PFSK-1 (cell line): ENCODE measurements around the gene NUPR2.

ENCODE experiments used
- POLR2AphosphoS5 ChIP-seq: IDR thresholded peaks from 2 replicates; pipeline ENCODE4 v1.6.1; 2012; ENCODE audit warnings: low read depth, mild to moderate bottlenecking, control low read depth, low read length, moderate library complexity
- REST ChIP-seq, 2 experiments: IDR thresholded peaks; 2 replicates each; pipeline versions ENCODE4 v1.6.1 to v1.8.0; 2011 to 2012; ENCODE audit warnings: low read depth in 2 of 2, low read length in 2 of 2, control low read depth in 1 of 2, inconsistent platforms in 1 of 2, mild to moderate bottlenecking in 1 of 2, moderate library complexity in 1 of 2; ENCODE audit not compliant: insufficient read depth in 1 of 2
- SIN3A ChIP-seq: IDR thresholded peaks from 2 replicates; pipeline ENCODE4 v1.6.1; 2012; ENCODE audit warnings: mild to moderate bottlenecking, low read length, moderate library complexity, borderline replicate concordance; ENCODE audit not compliant: insufficient read depth
- TAF1 ChIP-seq: IDR thresholded peaks from 2 replicates; pipeline ENCODE4 v1.6.1; 2012; ENCODE audit warnings: low read length, control low read depth, borderline replicate concordance; ENCODE audit not compliant: insufficient read depth

GRCh38 chr7:56106108-56107073 is 9.8 kb downstream of the NUPR2 start, which contains the start of gene CHCHD2:
- TF ChIP-seq TAF1 (peak; percentile 90; the same call in 1 of the 2 replicates), POLR2AphosphoS5 (peak; percentile 80), REST (IDR thresholded peaks at IDR 0.05; ENCODE audit: insufficient read depth in 1 of 2, low read depth in 2 of 2, low read length in 2 of 2) (0 out of 4 replicates have a peak, but pooled peaks have one; percentile 24 to 32), SIN3A (no peak)
